Activated CD4-positive, alpha-beta T cell treated with anti-CD3 and anti-CD28 coated beads, Interleukin-2, amount 10 ng/mL, durations not matched to agents 24 days and 14 days (primary cell): Measurements from ENCODE around the gene ANKFY1. TPM values are rescaled to one million over a fixed set of nuclear protein-coding genes. Genes with fewer than 3 reads are reported as not detected.
"Not testable (repeated sequence)": the region's sequence is repeated elsewhere in the genome, so short reads cannot be mapped to it uniquely, and the experiment has no call there.

Source experiments
- DNase-seq: peaks from one replicate; pipeline ENCODE4 v3.0.0; 2022
- H3K27ac Mint-ChIP-seq: one replicate; pipeline ENCODE4 v1.8.0; 2022; ENCODE audit warnings: mild to moderate bottlenecking, mixed read lengths
- H3K27me3 Mint-ChIP-seq: one replicate; pipeline ENCODE4 v1.8.0; 2022; ENCODE audit warnings: mixed read lengths
- H3K36me3 Mint-ChIP-seq: one replicate; pipeline ENCODE4 v1.8.0; 2022; ENCODE audit warnings: low read depth, mild to moderate bottlenecking, mixed read lengths
- H3K4me1 Mint-ChIP-seq: one replicate; pipeline ENCODE4 v1.8.0; 2021; ENCODE audit warnings: mixed read lengths
- H3K4me3 Mint-ChIP-seq: one replicate; pipeline ENCODE4 v1.8.0; 2022; ENCODE audit warnings: mild to moderate bottlenecking, moderate library complexity, mixed read lengths
- H3K9me3 Mint-ChIP-seq: one replicate; pipeline ENCODE4 v1.8.0; 2021; ENCODE audit warnings: mixed read lengths
- intact Hi-C: fragments of 100-400 bp; cut with micrococcal nuclease; formaldehyde crosslinking; loops from one replicate; pipeline ENCODE4 v1.15.1; 2023
- total RNA-seq: library from RNA; stranded (reverse); gene quantifications from 2 replicates; pipeline ENCODE4 v1.2.3, GENCODE V29; 2022

The ANKFY1 gene
- total RNA-seq, 1 donor from 2014 or later = 53.1 TPM

DNA sequence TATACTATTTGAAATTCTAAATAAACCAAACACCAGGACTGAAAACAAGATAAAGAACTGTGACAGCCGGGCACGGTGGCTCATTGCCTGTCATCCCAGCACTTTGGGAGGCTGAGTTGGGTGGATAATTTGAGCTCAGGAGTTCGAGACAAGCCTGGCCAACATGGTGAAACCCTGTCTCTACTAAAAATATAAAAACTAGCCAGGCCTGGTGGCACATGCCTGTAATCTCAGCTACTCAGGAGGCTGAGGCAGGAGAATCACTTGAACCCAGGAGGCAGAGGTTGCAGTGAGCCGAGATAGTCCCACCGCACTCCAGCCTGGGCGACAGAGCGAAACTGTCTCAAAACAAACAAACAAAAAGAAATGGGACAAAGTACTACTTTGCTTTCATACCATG lies 73.0 kb downstream of the ANKFY1 start:
- H3K27me3 Mint-ChIP-seq, H3K4me3 Mint-ChIP-seq, H3K27ac Mint-ChIP-seq, intact Hi-C loops, H3K4me1 Mint-ChIP-seq, DNase-seq, H3K9me3 Mint-ChIP-seq: not testable (repeated sequence)
- H3K36me3 Mint-ChIP-seq = peaks cover 49% of the 10 kb centered on the region

DNA sequence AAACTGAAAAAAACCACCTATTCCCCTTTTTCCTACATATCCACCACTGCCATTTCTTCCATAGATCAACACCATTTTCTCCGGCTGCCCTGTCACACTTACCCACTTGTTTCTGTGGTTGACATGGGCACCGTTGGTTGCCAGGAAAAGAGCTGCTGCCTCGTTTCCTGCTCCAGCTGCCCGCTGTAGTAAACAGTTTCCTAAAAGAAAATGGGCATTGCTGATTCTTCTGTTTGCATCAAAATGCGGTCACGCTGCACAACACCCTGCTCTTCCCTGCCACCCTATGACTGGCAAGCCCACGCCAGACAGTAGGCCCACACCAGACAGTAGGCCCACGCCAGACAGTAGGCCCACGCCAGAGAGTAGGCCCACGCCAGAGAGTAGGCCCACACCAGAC lies 74.5 kb downstream of the ANKFY1 start:
- Mint-ChIP-seq H3K9me3 (no peaks in the 10 kb centered on the region), H3K4me1 (peaks cover 4% of the 10 kb centered on the region), H3K27ac (peak overlapping the region; percentile 37), H3K4me3 (no peak overlapping the region), H3K27me3 (no peaks in the 10 kb centered on the region), H3K36me3 (peaks cover 41% of the 10 kb centered on the region)
- no peak for DNase-seq
- intact Hi-C loops = no loop called here

DNA sequence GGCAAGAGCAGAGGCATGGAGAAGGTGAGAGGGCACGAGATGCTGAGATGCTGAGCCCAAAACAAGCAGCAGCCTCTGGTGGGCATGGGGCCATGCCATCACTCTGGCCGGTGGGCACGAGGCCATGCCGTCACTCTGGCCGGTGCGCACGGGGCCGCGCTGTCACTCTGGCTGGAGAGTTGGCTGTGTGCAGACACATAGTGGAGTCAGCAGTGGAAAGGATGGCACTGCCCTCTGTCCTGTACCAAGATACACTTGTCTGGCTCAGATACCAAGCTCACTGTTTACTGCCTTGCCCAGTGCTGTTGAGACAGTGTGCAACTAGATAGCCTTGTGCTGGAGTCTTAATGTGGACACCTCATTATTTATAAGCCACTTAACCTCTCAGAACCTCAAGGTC lies 75.7 kb downstream of the ANKFY1 start:
- Mint-ChIP-seq H3K4me1 (peaks cover 4% of the 10 kb centered on the region), H3K36me3 (peaks cover 50% of the 10 kb centered on the region), H3K27ac (no peak overlapping the region), H3K9me3 (no peaks in the 10 kb centered on the region), H3K27me3 (no peaks in the 10 kb centered on the region), H3K4me3 (no peak overlapping the region)
- no peak for DNase-seq
- intact Hi-C loops = no loop called here

- DNase-seq = no peak
- H3K4me3 Mint-ChIP-seq = no peak overlapping the region
- no peak overlapping the region for H3K27ac Mint-ChIP-seq
- no peaks in the 10 kb centered on the region for H3K9me3 Mint-ChIP-seq
- peaks cover 4% of the 10 kb centered on the region for H3K4me1 Mint-ChIP-seq
- peaks cover 57% of the 10 kb centered on the region for H3K36me3 Mint-ChIP-seq
- H3K27me3 Mint-ChIP-seq = no peaks in the 10 kb centered on the region
- intact Hi-C loops = no loop called here
These were observed 76.7 kb downstream of the ANKFY1 start for GRCh38 chr17:4187076-4187475.

DNA sequence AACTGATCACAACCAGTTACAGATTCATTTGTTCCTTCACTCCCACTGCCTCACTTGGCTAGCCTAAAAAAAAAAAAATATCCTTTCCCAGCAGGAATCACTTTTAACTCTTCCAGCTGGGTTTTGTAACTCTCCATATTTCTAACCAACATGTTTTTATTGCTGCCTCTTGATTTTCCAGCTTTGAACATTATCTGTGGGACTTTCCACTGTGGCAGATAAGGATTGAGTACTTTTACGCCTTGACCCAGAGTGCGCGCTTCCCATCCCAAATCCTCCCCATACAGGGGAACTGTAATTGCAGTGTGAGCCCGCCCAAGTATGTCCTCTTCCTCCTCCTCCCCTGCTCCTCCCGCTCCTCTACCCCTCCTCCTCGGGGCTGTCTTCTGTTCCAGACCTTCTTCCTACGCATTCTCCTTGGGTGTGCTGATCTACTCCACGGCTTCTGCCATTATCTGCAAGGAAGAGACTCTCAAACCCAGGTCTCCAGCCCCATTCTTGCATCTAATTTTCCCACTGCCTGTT lies 77.4 kb downstream of the ANKFY1 start:
- Mint-ChIP-seq H3K27ac (no peak overlapping the region), H3K36me3 (peaks cover 59% of the 10 kb centered on the region), H3K9me3 (no peaks in the 10 kb centered on the region), H3K4me1 (peaks cover 4% of the 10 kb centered on the region), H3K27me3 (no peaks in the 10 kb centered on the region), H3K4me3 (no peak overlapping the region)
- no peak for DNase-seq
- intact Hi-C loops = no loop called here

DNA sequence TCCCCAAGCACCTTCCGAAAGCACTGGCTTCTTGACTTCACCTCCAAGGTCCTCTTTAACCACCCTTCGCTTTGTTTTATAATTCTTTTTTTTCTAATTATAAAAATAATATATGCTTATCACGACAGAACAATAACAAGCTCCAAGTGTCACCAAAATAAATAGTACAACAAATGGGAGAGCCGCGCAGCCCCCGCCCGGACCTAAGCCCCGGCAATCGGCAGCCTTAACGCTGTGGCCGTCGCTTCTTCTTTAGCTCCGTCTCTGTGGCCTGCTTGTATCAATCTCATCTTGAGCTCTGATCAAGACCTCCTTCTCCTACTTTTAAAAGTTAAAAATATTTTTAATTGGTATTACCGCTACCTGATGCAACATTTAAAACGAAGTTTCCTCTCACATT lies 78.1 kb downstream of the ANKFY1 start:
- intact Hi-C loops = no loop called here
- Mint-ChIP-seq H3K9me3 (no peaks in the 10 kb centered on the region), H3K4me3 (no peak overlapping the region), H3K27ac (no peak overlapping the region), H3K4me1 (peaks cover 4% of the 10 kb centered on the region), H3K27me3 (no peaks in the 10 kb centered on the region), H3K36me3 (peaks cover 59% of the 10 kb centered on the region)
- DNase-seq = no peak

GRCh38 chr17:4184811-4185210 lies 79.0 kb downstream of the ANKFY1 start:
- no peak for DNase-seq
- H3K36me3 Mint-ChIP-seq = peaks cover 61% of the 10 kb centered on the region
- intact Hi-C loops = no loop called here
- no peaks in the 10 kb centered on the region for H3K27me3 Mint-ChIP-seq
- H3K9me3 Mint-ChIP-seq = no peaks in the 10 kb centered on the region
- no peak overlapping the region for H3K4me3 Mint-ChIP-seq
- H3K4me1 Mint-ChIP-seq = peaks cover 4% of the 10 kb centered on the region
- H3K27ac Mint-ChIP-seq = no peak overlapping the region

- no peak for DNase-seq
- peaks cover 73% of the 10 kb centered on the region for H3K36me3 Mint-ChIP-seq
- no peak overlapping the region for H3K4me3 Mint-ChIP-seq
- H3K27me3 Mint-ChIP-seq = no peaks in the 10 kb centered on the region
- H3K4me1 Mint-ChIP-seq = peaks cover 21% of the 10 kb centered on the region
- no peak overlapping the region for H3K27ac Mint-ChIP-seq
- no peaks in the 10 kb centered on the region for H3K9me3 Mint-ChIP-seq
- intact Hi-C loops = no loop called here
These were observed 81.7 kb downstream of the ANKFY1 start for GRCh38 chr17:4182043-4182442.

DNA sequence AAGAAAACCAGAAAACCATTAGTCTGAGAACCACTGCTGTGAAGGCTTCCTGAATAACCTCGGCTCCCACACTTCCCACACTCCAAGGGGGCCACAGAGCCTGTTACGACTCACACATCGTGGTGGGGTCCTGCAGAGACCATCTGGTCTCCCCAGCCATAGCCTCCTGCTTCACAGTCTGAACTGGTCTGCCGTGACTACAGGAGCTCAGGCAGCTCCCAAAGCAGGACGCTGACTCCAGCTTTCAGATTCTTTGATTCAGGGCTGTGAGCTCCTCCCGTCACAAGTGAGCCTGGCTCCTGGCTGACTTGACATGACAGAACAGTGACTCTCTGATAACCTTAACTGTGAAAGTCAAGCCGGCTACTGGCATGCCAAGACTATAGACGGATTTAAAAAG lies 83.0 kb downstream of the ANKFY1 start:
- no peaks in the 10 kb centered on the region for H3K27me3 Mint-ChIP-seq
- peaks cover 34% of the 10 kb centered on the region for H3K4me1 Mint-ChIP-seq
- H3K4me3 Mint-ChIP-seq = no peak overlapping the region
- DNase-seq = no peak
- no peaks in the 10 kb centered on the region for H3K9me3 Mint-ChIP-seq
- no peak overlapping the region for H3K27ac Mint-ChIP-seq
- intact Hi-C loops = no loop called here
- peaks cover 68% of the 10 kb centered on the region for H3K36me3 Mint-ChIP-seq

DNA sequence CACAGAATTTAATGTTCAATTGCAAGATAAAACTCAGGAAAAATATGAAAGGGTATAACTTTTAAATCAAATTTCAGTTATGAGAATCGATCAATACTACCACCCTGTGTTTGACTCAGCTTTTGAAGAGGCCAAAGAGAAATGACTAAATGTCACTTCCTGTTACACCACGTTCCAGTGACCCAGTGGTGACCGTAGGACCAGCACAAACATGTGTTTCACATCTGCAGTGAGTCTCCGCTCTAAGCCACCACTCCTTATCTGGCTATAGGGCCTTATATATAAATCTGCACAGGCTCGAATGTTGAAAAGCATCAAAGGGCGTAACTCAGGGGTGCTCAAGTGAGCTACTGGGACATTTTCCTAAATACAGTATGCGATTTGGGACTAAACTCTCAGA lies 84.7 kb downstream of the ANKFY1 start:
- Mint-ChIP-seq H3K4me3 (no peak overlapping the region), H3K36me3 (peaks cover 75% of the 10 kb centered on the region), H3K4me1 (peaks cover 48% of the 10 kb centered on the region), H3K27ac (peak overlapping the region; percentile 20), H3K9me3 (no peaks in the 10 kb centered on the region), H3K27me3 (no peaks in the 10 kb centered on the region)
- intact Hi-C loops = no loop called here
- DNase-seq = no peak

GRCh38 chr17:4178651-4179050 lies 85.1 kb downstream of the ANKFY1 start:
- DNase-seq = no peak
- Mint-ChIP-seq H3K4me1 (peaks cover 51% of the 10 kb centered on the region), H3K27me3 (no peaks in the 10 kb centered on the region), H3K9me3 (no peaks in the 10 kb centered on the region), H3K4me3 (no peak overlapping the region), H3K36me3 (peaks cover 75% of the 10 kb centered on the region), H3K27ac (peak overlapping the region; percentile 20)
- intact Hi-C loops = no loop called here

GRCh38 chr17:4177806-4178205 lies 86.0 kb downstream of the ANKFY1 start:
- Mint-ChIP-seq H3K36me3 (peaks cover 68% of the 10 kb centered on the region), H3K9me3 (no peaks in the 10 kb centered on the region), H3K4me1 (peaks cover 51% of the 10 kb centered on the region), H3K27me3 (no peaks in the 10 kb centered on the region), H3K4me3 (peak overlapping the region; percentile 49), H3K27ac (peak overlapping the region; percentile 88)
- intact Hi-C loops = no loop called here
- DNase-seq = no peak

DNA sequence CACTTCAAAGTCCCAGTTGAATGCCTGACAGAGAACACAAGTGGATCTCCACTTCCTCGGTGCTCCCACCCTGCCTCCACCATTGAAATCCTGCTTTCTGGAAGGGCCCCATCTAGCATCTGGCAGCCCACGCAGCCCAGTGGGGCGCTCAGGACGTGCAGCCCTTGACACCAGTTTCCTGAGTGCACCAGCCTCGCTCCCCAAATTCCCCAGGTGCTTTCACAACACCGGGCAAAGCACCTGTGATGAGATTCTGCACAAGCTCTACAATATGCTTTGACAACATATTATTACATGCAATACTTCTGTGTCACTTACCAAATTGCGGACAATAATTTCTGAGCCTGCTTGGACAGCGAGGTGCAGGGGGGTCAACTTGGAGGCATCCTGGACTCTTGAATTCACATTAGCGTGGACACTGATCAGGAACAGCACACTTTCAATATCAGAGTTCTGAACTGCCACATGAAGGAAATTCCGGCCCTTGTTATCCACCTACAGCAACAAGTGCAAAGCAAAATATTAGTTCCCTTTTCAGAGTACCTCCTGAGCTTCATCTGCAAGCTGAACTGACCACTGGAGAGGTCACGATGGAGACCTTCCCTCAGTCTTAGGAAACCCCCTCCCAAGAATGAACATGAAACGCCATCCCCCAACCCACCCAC lies 86.8 kb downstream of the ANKFY1 start:
- DNase-seq = peak; percentile 74
- peaks cover 51% of the 10 kb centered on the region for H3K4me1 Mint-ChIP-seq
- peaks cover 68% of the 10 kb centered on the region for H3K36me3 Mint-ChIP-seq

DNA sequence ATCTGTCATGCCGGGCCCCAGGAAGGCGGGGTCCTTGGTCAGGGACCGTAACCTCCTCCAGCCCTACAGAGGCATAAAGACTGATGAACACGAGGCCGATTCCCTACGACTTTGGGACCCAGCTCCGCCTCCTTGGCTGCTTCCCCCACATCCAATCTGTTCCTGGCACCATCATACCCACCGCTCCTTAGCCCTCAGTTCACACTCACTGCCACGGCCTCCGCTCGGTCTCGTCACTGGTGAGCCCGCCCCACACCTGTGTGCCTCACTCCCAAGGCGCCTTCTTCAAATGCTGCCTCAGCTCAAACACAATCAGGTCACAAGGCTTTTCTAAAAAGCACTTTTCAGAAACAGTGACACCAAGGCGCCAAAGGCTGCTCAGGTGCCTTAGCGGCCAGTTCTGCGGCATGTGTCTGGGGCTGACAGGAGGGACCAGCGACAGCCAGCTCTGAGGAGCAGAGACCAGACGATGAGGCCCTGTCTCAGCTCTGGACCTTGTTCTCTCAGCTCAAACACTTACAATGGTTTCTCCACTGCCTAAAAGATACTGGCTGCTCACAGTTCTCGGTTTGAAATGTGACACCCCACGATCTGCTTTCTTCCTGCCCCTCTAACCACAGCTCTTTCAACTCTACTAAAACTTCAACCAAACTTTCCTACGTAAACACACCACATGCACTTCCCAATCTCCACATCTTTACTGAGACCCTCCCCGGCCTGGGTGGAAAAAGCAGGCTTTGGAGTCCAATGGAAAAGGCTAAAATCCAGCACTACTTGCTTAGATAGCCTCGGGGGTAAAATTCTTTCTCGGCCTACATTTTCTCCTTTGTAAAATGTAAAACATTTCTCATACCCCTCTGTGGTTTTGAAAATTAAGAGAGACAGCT lies 87.6 kb downstream of the ANKFY1 start:
- no peaks in the 10 kb centered on the region for H3K27me3 Mint-ChIP-seq
- H3K4me1 Mint-ChIP-seq = peaks cover 51% of the 10 kb centered on the region
- H3K4me3 Mint-ChIP-seq = peak overlapping the region; percentile 78
- H3K9me3 Mint-ChIP-seq = no peaks in the 10 kb centered on the region
- DNase-seq = peak; percentile 85
- H3K27ac Mint-ChIP-seq = peak overlapping the region; percentile 88
- intact Hi-C loops = loop anchor here (1.0 kb wide), 2 partner anchors 33 to 199 kb away; partner anchors contain the start of genes CYB5D2 and ZZEF1
- peaks cover 74% of the 10 kb centered on the region for H3K36me3 Mint-ChIP-seq

More for the DNA sequence above, 86.8 kb downstream of the ANKFY1 start:
- Mint-ChIP-seq H3K27me3 (no peaks in the 10 kb centered on the region), H3K9me3 (no peaks in the 10 kb centered on the region), H3K27ac (peak overlapping the region; percentile 88), H3K4me3 (peak overlapping the region; percentile 78)
- intact Hi-C loops = loop anchor here (1.0 kb wide), 2 partner anchors 34 to 198 kb away; partner anchors contain the start of genes CYB5D2 and ZZEF1
